Tibial nerve (tissue), 4 donors: ENCODE results near the gene EIF3B. TPM values are rescaled to one million over a fixed set of nuclear protein-coding genes. Genes with fewer than 3 reads are reported as not detected.
"Not testable (repeated sequence)": the region's sequence is repeated elsewhere in the genome, so short reads cannot be mapped to it uniquely, and the experiment has no call there.

ENCODE experiments used
- DNase-seq, 2 donors: peaks; one replicate each; pipeline ENCODE4 v3.0.0-alpha.2; 2019; ENCODE audit warnings: low spot score in 2 of 2
- H3K27ac ChIP-seq, 4 donors: fragments of 200-600 bp; sonication (generic) in 3 of 4; one replicate each; pipeline ENCODE4 v1.5.1; 2017 to 2019; ENCODE audit warnings: mild to moderate bottlenecking in 1 of 4
- H3K27me3 ChIP-seq, 2 donors: fragments of 200-600 bp; sonication (generic) in 1 of 2; one replicate each; pipeline versions ENCODE4 v1.5.1 to v1.6.0; 2017 to 2019
- H3K36me3 ChIP-seq, 3 donors: fragments of 200-600 bp; sonication (generic); one replicate each; pipeline ENCODE4 v1.5.1; 2018 to 2019
- H3K4me1 ChIP-seq, 4 donors: fragments of 200-600 bp; sonication (generic) in 3 of 4; one replicate each; pipeline ENCODE4 v1.5.1; 2017 to 2019
- H3K4me3 ChIP-seq, 4 donors: fragments of 200-600 bp; sonication (generic) in 3 of 4; one replicate each; pipeline ENCODE4 v1.5.1; 2017 to 2019; ENCODE audit warnings: mild to moderate bottlenecking in 1 of 4, moderate library complexity in 1 of 4
- H3K9me3 ChIP-seq, 4 donors: fragments of 200-600 bp; sonication (generic) in 3 of 4; one replicate each; pipeline ENCODE4 v1.5.1; 2017 to 2019
- CTCF ChIP-seq, 5 experiments: fragments of 200-600 bp in 3 of 5; fragments of 450-650 bp in 2 of 5; sonication (generic) in 3 of 5; IDR thresholded peaks; one replicate each; pipeline ENCODE4 v1.5.1; 2016 to 2019; ENCODE audit warnings: antibody characterized with exemption in 5 of 5, mild to moderate bottlenecking in 3 of 5, moderate library complexity in 2 of 5
- EP300 ChIP-seq, 2 donors: sonication (generic); formaldehyde crosslinking; IDR thresholded peaks; one replicate each; pipeline ENCODE4 v1.6.1; 2017; ENCODE audit warnings: antibody characterized with exemption in 2 of 2, mild to moderate bottlenecking in 1 of 2
- POLR2A ChIP-seq, 2 donors: fragments of 450-650 bp; IDR thresholded peaks; one replicate each; pipeline ENCODE4 v1.6.1; 2017; ENCODE audit warnings: antibody characterized with exemption in 2 of 2, mild to moderate bottlenecking in 2 of 2, moderate library complexity in 2 of 2
- WGBS, 2 donors: methylation state at CpG; one replicate each; pipeline ENCODE4 v1.1.5; 2018; 5-methylcytosine and 5-hydroxymethylcytosine counted together
- total RNA-seq, 4 donors: library from RNA; depleted of rRNA; stranded (reverse); fragments of >200 nt; gene quantifications; one replicate each; pipeline ENCODE4 v1.1.0, GENCODE V29; 2016

EIF3B gene
- total RNA-seq, 4 donors from 2014 or later = 124 to 232 (median 147) TPM

GRCh38 chr7:2330493-2330892, 24.1 kb upstream of the EIF3B start:
- no peak overlapping the region for H3K27ac ChIP-seq
- no peaks in the 10 kb centered on the region for H3K4me1 ChIP-seq
- H3K27me3 ChIP-seq = no peaks in the 10 kb centered on the region
- H3K4me3 ChIP-seq = no peak overlapping the region
- no peak for DNase-seq
- no peaks in the 10 kb centered on the region for H3K9me3 ChIP-seq
- WGBS, 2 donors = 83 to 94% methylated on average over 2 of the region's 2 CpGs
- no peaks in the 10 kb centered on the region for H3K36me3 ChIP-seq
- no peak for TF ChIP-seq EP300 (IDR thresholded peaks at IDR 0.05)
- TF ChIP-seq CTCF (IDR thresholded peaks at IDR 0.05) = no peak
- TF ChIP-seq POLR2A (IDR thresholded peaks at IDR 0.05) = no peak

- Histone ChIP-seq H3K4me3 (no peak overlapping the region), H3K9me3 (no peaks in the 10 kb centered on the region), H3K27me3 (no peaks in the 10 kb centered on the region), H3K4me1 (no peaks in the 10 kb centered on the region), H3K36me3 (peaks cover 0 to 8% (median 0%) of the 10 kb centered on the region in 3 donors), H3K27ac (no peak overlapping the region)
- DNase-seq = no peak
- TF ChIP-seq POLR2A (IDR thresholded peaks at IDR 0.05) = no peak
- no peak for TF ChIP-seq CTCF (IDR thresholded peaks at IDR 0.05)
- no peak for TF ChIP-seq EP300 (IDR thresholded peaks at IDR 0.05)
- 88 to 94% methylated on average over 6 of the region's 6 CpGs for WGBS, 2 donors
Measured at GRCh38 chr7:2331707-2332106, 22.9 kb upstream of the EIF3B start.

GRCh38 chr7:2332606-2333231, 21.9 kb upstream of the EIF3B start:
- not testable (repeated sequence) for H3K9me3 ChIP-seq, H3K4me1 ChIP-seq, H3K4me3 ChIP-seq, H3K36me3 ChIP-seq, H3K27me3 ChIP-seq, H3K27ac ChIP-seq, DNase-seq
- 88 to 92% methylated on average over 4 of the region's 4 CpGs for WGBS, 2 donors

- DNase-seq = no peak
- 73 to 77% methylated on average over 20 of the region's 20 CpGs for WGBS, 2 donors
- Histone ChIP-seq H3K27ac (no peak overlapping the region), H3K36me3 (peaks cover 0 to 8% (median 0%) of the 10 kb centered on the region in 3 donors), H3K4me1 (no peaks in the 10 kb centered on the region), H3K9me3 (no peaks in the 10 kb centered on the region), H3K27me3 (no peaks in the 10 kb centered on the region), H3K4me3 (no peak overlapping the region)
- TF ChIP-seq POLR2A (IDR thresholded peaks at IDR 0.05) (no peak), CTCF (IDR thresholded peaks at IDR 0.05) (no peak), EP300 (IDR thresholded peaks at IDR 0.05) (no peak)
Measured at GRCh38 chr7:2336626-2337299, 17.9 kb upstream of the EIF3B start.

GRCh38 chr7:2347351-2348063, 7.1 kb upstream of the EIF3B start:
- WGBS, 2 donors = 75 to 86% methylated on average over 15 of the region's 15 CpGs
- not testable (repeated sequence) for H3K4me3 ChIP-seq, H3K36me3 ChIP-seq, H3K4me1 ChIP-seq, H3K9me3 ChIP-seq, H3K27me3 ChIP-seq, DNase-seq
- peak overlapping the region in 1 of 4 donors; percentile 50 for H3K27ac ChIP-seq

- Histone ChIP-seq H3K36me3 (no peaks in the 10 kb centered on the region), H3K4me1 (peaks cover 0 to 17% (median 5%) of the 10 kb centered on the region in 4 donors), H3K4me3 (no peak overlapping the region), H3K9me3 (no peaks in the 10 kb centered on the region), H3K27me3 (no peaks in the 10 kb centered on the region), H3K27ac (no peak overlapping the region)
- no peak for DNase-seq
- TF ChIP-seq EP300 (IDR thresholded peaks at IDR 0.05) = no peak
- no peak for TF ChIP-seq POLR2A (IDR thresholded peaks at IDR 0.05)
- TF ChIP-seq CTCF (IDR thresholded peaks at IDR 0.05) = no peak
- WGBS, 2 donors = 78 to 86% methylated on average over 9 of the region's 9 CpGs
Measured at GRCh38 chr7:2350055-2350454, 4.6 kb upstream of the EIF3B start.
